Subcutaneous abdominal adipose tissue (tissue), 5 donors: ENCODE results near the gene KCNG2.

Experiments
- H3K27ac ChIP-seq: one replicate; pipeline ENCODE4 v1.7.0; 2013; ENCODE audit warnings: low read depth, mild to moderate bottlenecking, inconsistent platforms, low read length, moderate library complexity
- H3K27me3 ChIP-seq, 5 donors: one replicate each; pipeline ENCODE4 v1.7.0; 2013; ENCODE audit warnings: low read length in 5 of 5, inconsistent platforms in 1 of 5; ENCODE audit not compliant: control insufficient read depth in 5 of 5, insufficient read depth in 4 of 5
- H3K36me3 ChIP-seq, 5 donors: one replicate each; pipeline ENCODE4 v1.7.0; 2013; ENCODE audit warnings: low read length in 5 of 5; ENCODE audit not compliant: control insufficient read depth in 5 of 5, insufficient read depth in 5 of 5
- H3K4me1 ChIP-seq, 5 donors: one replicate each; pipeline ENCODE4 v1.7.0; 2013; ENCODE audit warnings: low read length in 5 of 5, mild to moderate bottlenecking in 3 of 5, moderate library complexity in 1 of 5; ENCODE audit not compliant: control insufficient read depth in 5 of 5, insufficient read depth in 5 of 5
- H3K4me3 ChIP-seq, 5 donors: one replicate each; pipeline ENCODE4 v1.7.0; 2013; ENCODE audit warnings: low read length in 5 of 5, low read depth in 1 of 5
- H3K9ac ChIP-seq, 5 donors: one replicate each; pipeline ENCODE4 v1.7.0; 2013; ENCODE audit warnings: low read length in 5 of 5, mild to moderate bottlenecking in 4 of 5, moderate library complexity in 3 of 5
- H3K9me3 ChIP-seq, 5 donors: one replicate each; pipeline ENCODE4 v1.7.0; 2013; ENCODE audit warnings: low read length in 5 of 5; ENCODE audit not compliant: control insufficient read depth in 5 of 5
- donor health status: healthy.
- donor health status: healthy.
- donor health status: healthy.
- donor health status: healthy.
- donor health status: healthy.

Gene KCNG2

DNA sequence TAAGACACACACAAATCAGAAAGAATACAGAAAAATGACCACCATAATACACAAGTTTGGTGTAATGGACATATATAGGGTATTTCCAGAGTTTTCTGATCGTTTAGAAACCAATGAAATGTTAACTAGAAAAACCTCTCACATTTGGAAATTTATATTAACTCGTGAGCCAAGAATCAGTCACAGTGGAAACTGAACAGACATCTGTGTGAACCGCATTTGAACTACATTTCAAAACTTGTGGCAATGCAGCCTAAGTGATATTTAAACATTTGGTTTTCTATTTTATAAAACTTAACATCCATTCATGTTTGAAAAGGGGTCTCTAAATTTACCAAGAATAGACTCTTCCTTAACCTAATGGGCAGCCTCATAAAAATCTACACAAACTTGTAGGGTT lies 29.0 kb upstream of the KCNG2 start:
- Histone ChIP-seq H3K9me3 (peaks cover 9 to 22% (median 19%) of the 10 kb centered on the region in 5 donors), H3K36me3 (no peaks in the 10 kb centered on the region), H3K27me3 (peaks cover 3 to 18% (median 14%) of the 10 kb centered on the region in 5 donors), H3K27ac (no peak overlapping the region), H3K4me3 (no peak overlapping the region), H3K4me1 (peaks cover 0 to 2% (median 0%) of the 10 kb centered on the region in 5 donors), H3K9ac (no peak overlapping the region)

DNA sequence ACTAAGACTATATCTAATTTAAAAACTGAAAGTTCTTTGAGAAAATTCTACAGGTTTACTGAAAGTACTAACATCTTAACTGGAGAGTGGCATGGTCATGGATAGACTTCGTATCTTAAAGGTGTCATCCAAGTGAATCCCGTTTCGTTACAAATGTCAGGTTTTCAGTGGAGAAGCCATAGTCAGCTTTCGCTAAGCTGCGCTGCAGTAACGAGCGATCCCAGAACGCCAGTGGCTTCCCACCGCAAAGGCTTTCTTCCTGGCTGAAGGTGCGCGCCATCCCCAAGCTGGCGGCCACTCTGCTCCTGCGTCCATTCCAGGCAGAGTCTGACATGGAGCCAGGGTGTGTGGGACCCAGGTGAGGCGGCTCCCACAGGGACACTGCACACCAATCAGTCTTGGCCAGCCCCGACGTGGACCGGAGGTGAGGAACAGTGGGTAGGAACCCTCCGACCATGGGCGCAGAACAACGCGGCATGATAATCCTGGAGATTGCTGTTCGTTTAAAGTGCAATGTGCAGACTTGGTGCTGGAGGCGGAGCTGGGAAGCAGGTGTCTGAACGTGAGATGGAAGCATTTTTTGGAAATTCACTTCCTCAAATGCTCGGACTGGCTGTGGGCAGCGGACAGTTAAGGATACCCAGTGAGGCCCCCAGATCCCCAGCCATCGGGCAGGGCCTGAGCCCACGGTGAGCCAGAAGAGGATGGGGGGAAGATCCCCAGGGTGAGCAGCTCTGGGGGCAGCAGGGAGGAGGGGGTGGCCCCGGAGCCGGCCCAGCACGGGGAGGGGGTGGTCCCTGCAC lies 27.8 kb upstream of the KCNG2 start:
- no peak overlapping the region for H3K9ac ChIP-seq
- peaks cover 9 to 22% (median 19%) of the 10 kb centered on the region in 5 donors for H3K9me3 ChIP-seq
- no peak overlapping the region for H3K27ac ChIP-seq
- H3K4me1 ChIP-seq, result peaks cover 0 to 2% (median 0%) of the 10 kb centered on the region in 5 donors
- peak overlapping the region in 1 of 5 donors; percentile 12 for H3K4me3 ChIP-seq
- peaks cover 3 to 22% (median 19%) of the 10 kb centered on the region in 5 donors for H3K27me3 ChIP-seq
- H3K36me3 ChIP-seq, result no peaks in the 10 kb centered on the region

DNA sequence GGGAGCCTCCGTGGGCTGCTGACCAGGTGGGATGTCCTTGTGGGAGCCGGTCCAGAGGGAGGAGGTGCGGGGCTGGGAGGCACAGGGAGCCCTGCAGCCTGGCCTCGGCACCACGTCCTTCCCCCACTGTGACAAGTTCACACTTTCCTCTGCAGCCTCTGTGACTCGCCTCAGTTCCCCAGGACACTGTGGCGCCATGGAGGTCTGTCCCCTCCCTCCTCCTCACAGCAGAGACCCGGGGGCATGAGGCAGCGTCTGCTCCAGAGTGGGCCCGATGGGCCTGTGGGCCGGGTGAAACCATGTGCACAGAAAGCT lies 27.3 kb upstream of the KCNG2 start:
- no peaks in the 10 kb centered on the region for H3K36me3 ChIP-seq
- peaks cover 0 to 2% (median 0%) of the 10 kb centered on the region in 5 donors for H3K4me1 ChIP-seq
- H3K4me3 ChIP-seq, result no peak overlapping the region
- H3K27me3 ChIP-seq, result peaks cover 6 to 24% (median 22%) of the 10 kb centered on the region in 5 donors
- H3K9me3 ChIP-seq, result peaks cover 9 to 22% (median 19%) of the 10 kb centered on the region in 5 donors
- H3K27ac ChIP-seq, result no peak overlapping the region
- H3K9ac ChIP-seq, result no peak overlapping the region

DNA sequence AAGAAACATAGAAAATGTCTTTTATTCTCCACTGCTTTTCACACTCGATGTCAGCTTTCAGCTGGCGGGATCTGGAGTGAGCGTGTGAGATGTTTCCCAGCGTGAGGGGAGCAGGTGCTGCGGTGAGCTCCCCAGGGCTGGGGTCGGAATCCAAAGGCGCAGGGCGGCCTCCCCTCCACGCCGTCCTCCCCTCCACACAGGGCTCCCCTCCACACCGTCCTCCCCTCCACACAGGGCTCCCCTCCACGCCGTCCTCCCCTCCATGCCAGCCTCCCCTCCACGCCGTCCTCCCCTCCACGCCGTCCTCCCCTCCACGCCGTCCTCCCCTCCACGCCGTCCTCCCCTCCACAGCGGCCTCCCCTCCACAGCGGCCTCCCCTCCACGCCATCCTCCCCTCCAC lies 26.9 kb upstream of the KCNG2 start:
- Histone ChIP-seq H3K27ac (no peak overlapping the region), H3K9ac (no peak overlapping the region), H3K4me1 (peaks cover 0 to 2% (median 0%) of the 10 kb centered on the region in 5 donors), H3K27me3 (peaks cover 9 to 26% (median 22%) of the 10 kb centered on the region in 5 donors), H3K4me3 (no peak overlapping the region), H3K36me3 (no peaks in the 10 kb centered on the region), H3K9me3 (peaks cover 9 to 22% (median 19%) of the 10 kb centered on the region in 5 donors)

DNA sequence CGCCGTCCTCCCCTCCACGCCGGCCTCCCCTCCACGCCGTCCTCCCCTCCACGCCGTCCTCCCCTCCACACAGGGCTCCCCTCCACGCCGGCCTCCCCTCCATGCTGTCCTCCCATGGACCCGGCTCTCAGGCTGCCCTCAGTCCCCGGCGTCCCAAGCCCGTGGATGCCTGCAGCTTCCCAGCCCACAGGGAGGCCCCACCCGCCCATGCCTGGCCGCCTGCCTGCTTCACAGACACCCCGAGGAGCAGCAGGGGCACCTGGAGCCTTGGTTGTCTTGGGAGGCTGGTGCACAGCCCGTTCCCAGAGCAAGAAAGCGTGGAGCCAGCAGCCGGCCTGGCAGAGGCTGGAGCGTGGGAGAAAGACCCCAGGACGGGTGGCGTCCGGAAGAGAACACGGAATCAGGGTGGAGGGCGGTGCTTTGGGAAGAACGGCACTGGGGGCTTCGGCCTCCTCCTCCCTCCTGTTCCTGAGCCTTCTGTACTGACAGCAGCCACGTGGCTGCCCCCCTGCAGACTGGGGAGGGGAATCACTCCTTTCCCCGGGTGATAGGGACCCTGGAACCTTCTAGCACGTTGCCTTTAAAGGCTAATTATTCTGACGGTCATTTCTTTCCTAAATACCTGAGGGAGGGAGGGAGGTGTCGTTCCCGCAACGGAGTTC lies 26.2 kb upstream of the KCNG2 start:
- Histone ChIP-seq H3K9me3 (peaks cover 9 to 22% (median 18%) of the 10 kb centered on the region in 5 donors), H3K4me3 (no peak overlapping the region), H3K27ac (no peak overlapping the region), H3K9ac (no peak overlapping the region), H3K27me3 (peaks cover 5 to 27% (median 19%) of the 10 kb centered on the region in 5 donors), H3K36me3 (no peaks in the 10 kb centered on the region), H3K4me1 (peaks cover 0 to 2% (median 0%) of the 10 kb centered on the region in 5 donors)

DNA sequence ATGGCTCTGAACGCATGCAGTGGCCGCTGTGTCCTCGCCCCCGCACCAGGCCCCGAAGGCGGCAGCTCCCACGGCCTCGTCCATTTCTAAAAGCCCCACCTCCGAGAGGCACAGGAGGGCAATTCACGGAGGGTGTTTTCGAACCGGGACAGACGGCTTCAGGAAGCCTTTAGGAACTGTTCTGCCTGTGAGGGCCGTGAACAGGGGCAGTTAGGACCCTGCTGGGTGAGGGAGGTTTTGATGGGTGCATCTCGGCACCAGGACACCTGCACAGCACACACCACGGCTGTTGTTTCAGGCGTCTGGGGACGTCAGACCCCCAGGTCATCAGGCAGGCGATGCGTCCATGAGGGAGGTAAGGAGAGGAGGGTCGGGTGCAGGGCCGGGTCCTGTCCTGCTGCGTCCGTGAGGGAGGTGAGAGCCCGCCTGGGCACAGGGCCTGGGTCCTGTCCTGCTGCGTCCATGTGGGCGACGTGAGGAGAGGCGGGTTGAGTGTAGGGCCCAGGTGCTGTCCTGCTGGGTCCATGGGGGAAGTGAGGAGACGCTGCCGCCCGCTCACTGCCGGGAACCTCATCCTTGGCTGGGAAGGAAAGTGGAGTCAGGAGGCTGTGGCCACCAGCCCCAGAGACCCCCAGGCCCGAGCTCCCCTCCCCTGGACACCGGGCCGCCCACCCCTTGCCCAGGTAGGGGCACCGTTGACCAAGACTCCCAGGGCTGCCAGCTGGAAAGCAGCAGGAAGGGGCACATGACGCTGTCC lies 25.5 kb upstream of the KCNG2 start:
- Histone ChIP-seq H3K4me1 (peaks cover 0 to 2% (median 0%) of the 10 kb centered on the region in 5 donors), H3K36me3 (no peaks in the 10 kb centered on the region), H3K27ac (no peak overlapping the region), H3K9me3 (peaks cover 9 to 16% (median 13%) of the 10 kb centered on the region in 5 donors), H3K4me3 (no peak overlapping the region), H3K27me3 (peaks cover 4 to 27% (median 18%) of the 10 kb centered on the region in 5 donors), H3K9ac (no peak overlapping the region)

DNA sequence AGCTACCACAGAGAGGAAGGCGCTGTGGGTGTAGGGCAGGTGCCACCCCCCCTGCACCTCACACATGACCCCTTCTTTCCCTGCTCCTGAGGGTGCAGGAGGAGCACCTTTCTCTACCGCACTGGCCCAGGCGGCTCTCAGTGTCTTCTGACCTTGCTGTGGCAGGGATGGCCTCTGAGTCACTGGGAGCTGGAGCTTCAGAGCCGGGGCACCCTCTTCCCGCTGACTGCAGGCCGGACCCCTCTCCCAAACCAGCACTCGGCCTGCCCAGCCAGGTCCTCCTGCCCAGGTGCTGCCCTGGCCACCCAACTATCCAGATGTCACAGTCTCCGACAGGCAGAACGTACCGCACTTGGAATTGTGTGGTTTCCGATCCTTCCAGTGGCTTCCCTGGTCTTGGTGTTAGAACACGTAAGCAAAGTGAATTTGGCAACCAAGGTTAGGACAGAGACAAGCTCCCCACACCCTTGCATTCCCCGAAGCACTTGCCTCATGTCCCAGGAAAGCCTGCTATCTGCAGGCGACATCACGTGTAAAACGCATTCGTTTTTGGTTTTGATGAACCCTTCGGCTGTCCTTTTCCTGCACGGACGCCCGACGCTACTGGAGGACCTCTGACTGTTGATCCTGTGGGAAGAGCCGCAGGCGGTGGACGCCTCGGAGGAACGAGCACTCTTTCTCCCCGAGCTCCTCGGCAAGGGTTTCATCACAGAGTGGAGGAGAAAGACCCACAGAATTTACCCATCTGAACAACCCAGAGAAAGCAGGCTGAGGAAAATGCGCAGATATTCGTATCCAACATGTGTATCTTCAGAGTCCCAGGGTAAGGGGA lies 24.7 kb upstream of the KCNG2 start:
- no peak overlapping the region for H3K4me3 ChIP-seq
- peaks cover 8 to 33% (median 26%) of the 10 kb centered on the region in 5 donors for H3K27me3 ChIP-seq
- no peaks in the 10 kb centered on the region for H3K36me3 ChIP-seq
- peaks cover 0 to 2% (median 0%) of the 10 kb centered on the region in 5 donors for H3K4me1 ChIP-seq
- no peak overlapping the region for H3K9ac ChIP-seq
- H3K27ac ChIP-seq, result no peak overlapping the region
- peaks cover 4 to 11% (median 8%) of the 10 kb centered on the region in 5 donors for H3K9me3 ChIP-seq

DNA sequence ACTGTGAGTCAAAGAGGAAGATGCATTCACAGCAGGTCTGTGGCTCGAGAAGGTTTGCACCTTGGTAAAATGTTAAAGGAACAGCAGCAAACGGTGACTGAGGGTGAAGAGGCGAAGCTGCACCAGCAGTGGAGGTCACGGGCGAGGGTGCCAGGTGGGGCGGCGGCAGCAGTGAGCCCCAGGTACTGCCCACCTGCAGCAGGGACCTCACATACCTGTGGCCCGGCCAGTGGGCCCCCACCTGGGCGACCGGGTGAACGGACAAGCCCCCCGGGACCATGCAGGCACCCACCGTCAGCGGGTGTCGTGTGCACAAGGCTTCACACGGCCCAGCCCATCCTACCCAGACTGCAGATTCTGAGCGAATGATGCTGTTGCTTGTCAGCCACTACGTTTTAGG lies 23.6 kb upstream of the KCNG2 start:
- Histone ChIP-seq H3K9ac (no peak overlapping the region), H3K9me3 (peaks cover 0 to 8% (median 5%) of the 10 kb centered on the region in 5 donors), H3K4me1 (peaks cover 0 to 2% (median 0%) of the 10 kb centered on the region in 5 donors), H3K36me3 (no peaks in the 10 kb centered on the region), H3K27ac (no peak overlapping the region), H3K27me3 (peaks cover 10 to 38% (median 31%) of the 10 kb centered on the region in 5 donors), H3K4me3 (no peak overlapping the region)

DNA sequence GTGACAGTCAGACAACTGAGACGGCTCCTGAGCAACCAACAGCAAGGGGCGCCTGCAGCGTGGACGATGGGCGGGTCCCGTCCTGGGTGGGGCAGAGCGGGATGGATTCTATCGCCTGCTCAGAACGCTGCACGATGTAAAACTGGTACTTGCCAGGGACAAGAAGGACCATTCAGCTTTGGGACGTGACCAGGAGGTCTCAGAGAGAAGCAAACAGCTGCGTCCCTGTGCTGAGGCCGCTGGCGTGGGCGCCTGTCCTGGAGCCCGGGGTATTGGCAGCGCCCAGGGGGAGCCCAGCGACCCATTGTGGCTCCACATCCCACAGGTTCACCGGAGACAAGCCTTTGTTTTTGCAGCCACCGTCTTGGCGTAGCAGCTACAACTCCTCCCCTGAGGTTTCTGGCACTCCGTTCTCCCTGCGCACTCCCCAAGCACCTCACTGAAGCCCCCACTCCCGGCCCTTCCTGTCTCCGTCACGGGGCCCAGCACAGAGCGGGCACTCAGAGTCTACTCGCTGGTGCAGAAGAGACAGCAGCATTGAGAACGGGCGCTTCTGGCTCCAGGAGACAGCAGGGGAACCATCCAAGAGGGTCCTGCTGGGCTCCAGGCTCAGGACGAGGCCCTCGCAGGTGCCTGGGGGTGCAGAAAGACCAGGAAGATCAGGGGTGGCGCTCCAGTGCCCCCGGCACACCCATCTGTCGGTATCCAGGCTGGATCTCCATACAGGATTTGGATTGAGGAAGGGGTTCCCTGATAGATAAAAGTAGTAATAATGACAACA lies 22.1 kb upstream of the KCNG2 start:
- no peak overlapping the region for H3K27ac ChIP-seq
- peaks cover 10 to 38% (median 31%) of the 10 kb centered on the region in 5 donors for H3K27me3 ChIP-seq

More for the DNA sequence above, 22.1 kb upstream of the KCNG2 start:
- Histone ChIP-seq H3K4me1 (peaks cover 0 to 2% (median 0%) of the 10 kb centered on the region in 5 donors), H3K36me3 (no peaks in the 10 kb centered on the region), H3K9ac (no peak overlapping the region), H3K4me3 (no peak overlapping the region), H3K9me3 (peaks cover 0 to 4% (median 0%) of the 10 kb centered on the region in 5 donors)
